Tibial artery (tissue), 4 donors: Measurements from ENCODE around the gene PLAC8.

Experiments
- DNase-seq, 2 donors: peaks; one replicate each; pipeline ENCODE4 v3.0.0-alpha.2; 2019
- H3K27ac ChIP-seq, 2 donors: fragments of 200-600 bp; sonication (generic) in 1 of 2; 1 replicate in 1 of 2; 2 replicates in 1 of 2; pipeline ENCODE4 v1.5.1; 2018 to 2019; ENCODE audit warnings: mild to moderate bottlenecking in 1 of 2
- H3K27me3 ChIP-seq, 2 donors: fragments of 200-600 bp; sonication (generic) in 1 of 2; one replicate each; pipeline versions ENCODE4 v1.5.1 to v1.6.0; 2016 to 2019
- H3K36me3 ChIP-seq, 3 donors: fragments of 200-600 bp; sonication (generic) in 2 of 3; one replicate each; pipeline ENCODE4 v1.5.1; 2016 to 2019; ENCODE audit warnings: mild to moderate bottlenecking in 2 of 3
- H3K4me1 ChIP-seq, 4 donors: fragments of 200-600 bp; sonication (generic) in 2 of 4; 1 replicate in 3 of 4; 2 replicates in 1 of 4; pipeline ENCODE4 v1.5.1; 2016 to 2019
- H3K4me3 ChIP-seq, 2 donors: fragments of 200-600 bp; sonication (generic) in 1 of 2; 1 replicate in 1 of 2; 2 replicates in 1 of 2; pipeline ENCODE4 v1.5.1; 2018 to 2019; ENCODE audit warnings: mild to moderate bottlenecking in 2 of 2
- H3K9me3 ChIP-seq, 3 donors: fragments of 200-600 bp; sonication (generic) in 1 of 3; one replicate each; pipeline ENCODE4 v1.5.1; 2016 to 2019
- CTCF ChIP-seq, 2 experiments: fragments of 200-600 bp in 1 of 2; fragments of 450-650 bp in 1 of 2; IDR thresholded peaks; one replicate each; pipeline ENCODE4 v1.5.1; 2017 to 2019; ENCODE audit warnings: antibody characterized with exemption in 2 of 2, mild to moderate bottlenecking in 1 of 2, moderate library complexity in 1 of 2
- intact Hi-C: fragments of 100-400 bp; cut with DNase I; formaldehyde crosslinking; loops from one replicate; pipeline ENCODE4 v1.15.0; 2023; ENCODE audit warnings: low total_unique reads

The PLAC8 gene

GRCh38 chr4:83114576-83114975, at the start of gene PLAC8:
Gene PLAC8, minus strand, starts transcription at chr4:83114729. Its CDS starts 6,808 bp downstream, at chr4:83107921.
- no peak for DNase-seq
- H3K9me3 ChIP-seq, result no peaks in the 10 kb centered on the region
- H3K27ac ChIP-seq, result no peak within 1 kb of the TSS
- H3K4me3 ChIP-seq, result no peak within 1 kb of the TSS
- intact Hi-C loops, result no loop called here
- no peaks in the 10 kb centered on the region for H3K36me3 ChIP-seq
- no peak for TF ChIP-seq CTCF (IDR thresholded peaks at IDR 0.05)
- H3K27me3 ChIP-seq, result no peaks in the 10 kb centered on the region
- H3K4me1 ChIP-seq, result peaks cover 0 to 9% (median 8%) of the 10 kb centered on the region in 4 donors

- Histone ChIP-seq H3K4me3 (no peak overlapping the region), H3K36me3 (no peaks in the 10 kb centered on the region), H3K4me1 (no peaks in the 10 kb centered on the region), H3K27ac (no peak overlapping the region), H3K9me3 (peaks cover 0 to 5% (median 0%) of the 10 kb centered on the region in 3 donors), H3K27me3 (no peaks in the 10 kb centered on the region)
- intact Hi-C loops, result no loop called here
- no peak for DNase-seq
- no peak for TF ChIP-seq CTCF (IDR thresholded peaks at IDR 0.05)
Measured at GRCh38 chr4:83153417-83153816, 38.9 kb upstream of the PLAC8 start.

GRCh38 chr4:83152746-83153145, 38.2 kb upstream of the PLAC8 start:
- Histone ChIP-seq H3K27ac (no peak overlapping the region), H3K36me3 (no peaks in the 10 kb centered on the region), H3K4me1 (no peaks in the 10 kb centered on the region), H3K9me3 (peaks cover 0 to 5% (median 0%) of the 10 kb centered on the region in 3 donors), H3K27me3 (no peaks in the 10 kb centered on the region), H3K4me3 (no peak overlapping the region)
- no peak for TF ChIP-seq CTCF (IDR thresholded peaks at IDR 0.05)
- DNase-seq, result no peak
- intact Hi-C loops, result no loop called here

- no peaks in the 10 kb centered on the region for H3K36me3 ChIP-seq
- no peaks in the 10 kb centered on the region for H3K4me1 ChIP-seq
- peaks cover 0 to 5% (median 0%) of the 10 kb centered on the region in 3 donors for H3K9me3 ChIP-seq
- no peak overlapping the region for H3K27ac ChIP-seq
- H3K4me3 ChIP-seq, result no peak overlapping the region
- no peak for TF ChIP-seq CTCF (IDR thresholded peaks at IDR 0.05)
- no peak for DNase-seq
- H3K27me3 ChIP-seq, result no peaks in the 10 kb centered on the region
- intact Hi-C loops, result no loop called here
Measured at GRCh38 chr4:83151651-83152050, 37.1 kb upstream of the PLAC8 start.

GRCh38 chr4:83150653-83151330, 36.3 kb upstream of the PLAC8 start:
- intact Hi-C loops, result no loop called here
- H3K36me3 ChIP-seq, result no peaks in the 10 kb centered on the region
- no peaks in the 10 kb centered on the region for H3K9me3 ChIP-seq
- H3K27me3 ChIP-seq, result no peaks in the 10 kb centered on the region
- no peaks in the 10 kb centered on the region for H3K4me1 ChIP-seq
- no peak for DNase-seq
- no peak overlapping the region for H3K4me3 ChIP-seq
- H3K27ac ChIP-seq, result no peak overlapping the region
- TF ChIP-seq CTCF (IDR thresholded peaks at IDR 0.05), result no peak
